Endothelial cell (in vitro differentiated cells): ENCODE measurements around the gene DDX20. TPM values are rescaled to one million over a fixed set of nuclear protein-coding genes. Genes with fewer than 3 reads are reported as not detected.

Source experiments
- DNase-seq: peaks from one replicate; pipeline ENCODE4 v3.0.0; 2021; ENCODE audit warnings: low spot score
- H3K27ac Mint-ChIP-seq: one replicate; pipeline ENCODE4 v1.8.0; 2021; ENCODE audit warnings: mixed read lengths, inconsistent platforms; ENCODE audit not compliant: unreplicated experiment
- H3K27me3 Mint-ChIP-seq: one replicate; pipeline ENCODE4 v1.8.0; 2021; ENCODE audit warnings: mild to moderate bottlenecking, moderate library complexity, mixed read lengths, inconsistent platforms; ENCODE audit not compliant: unreplicated experiment
- H3K36me3 Mint-ChIP-seq: one replicate; pipeline ENCODE4 v1.8.0; 2021; ENCODE audit warnings: mild to moderate bottlenecking, low read depth, mixed read lengths, inconsistent platforms; ENCODE audit not compliant: unreplicated experiment
- H3K4me1 Mint-ChIP-seq: one replicate; pipeline ENCODE4 v1.8.0; 2021; ENCODE audit warnings: mild to moderate bottlenecking, mixed read lengths, inconsistent platforms; ENCODE audit not compliant: unreplicated experiment
- H3K4me3 Mint-ChIP-seq: one replicate; pipeline ENCODE4 v1.8.0; 2021; ENCODE audit warnings: mild to moderate bottlenecking, mixed read lengths, inconsistent platforms; ENCODE audit not compliant: unreplicated experiment
- H3K9me3 Mint-ChIP-seq: one replicate; pipeline ENCODE4 v1.8.0; 2021; ENCODE audit warnings: mixed read lengths, inconsistent platforms; ENCODE audit not compliant: unreplicated experiment
- CTCF ChIP-seq: fragments of 200-600 bp; sonication (generic); IDR thresholded peaks from one replicate; pipeline ENCODE4 v1.5.0; 2021; ENCODE audit warnings: antibody characterized with exemption; ENCODE audit not compliant: unreplicated experiment
- total RNA-seq: library from RNA; stranded (reverse); fragmentation: NEBNext Ultra II Directional; extraction: Animal tissue kit (Norgen Biotek cat#: 25700); gene quantifications from one replicate; pipeline ENCODE4 v1.2.1, GENCODE V29; 2021; ENCODE audit not compliant: unreplicated experiment

Gene DDX20
- total RNA-seq, 1 donor from 2014 or later: 18.8 TPM

- Mint-ChIP-seq H3K4me3 (no peak overlapping the region), H3K27me3 (no peaks in the 10 kb centered on the region), H3K9me3 (no peaks in the 10 kb centered on the region), H3K4me1 (no peaks in the 10 kb centered on the region), H3K27ac (no peak overlapping the region), H3K36me3 (peaks cover 3% of the 10 kb centered on the region)
- DNase-seq: peak; percentile 10
- TF ChIP-seq CTCF: no peak
Observed at GRCh38 chr1:111801071-111801850, 45.6 kb downstream of the DDX20 start.

- H3K9me3 Mint-ChIP-seq: no peaks in the 10 kb centered on the region
- TF ChIP-seq CTCF: no peak
- H3K36me3 Mint-ChIP-seq: peaks cover 3% of the 10 kb centered on the region
- H3K27me3 Mint-ChIP-seq: no peaks in the 10 kb centered on the region
- DNase-seq: no peak
- no peak overlapping the region for H3K4me3 Mint-ChIP-seq
- no peak overlapping the region for H3K27ac Mint-ChIP-seq
- no peaks in the 10 kb centered on the region for H3K4me1 Mint-ChIP-seq
Observed at GRCh38 chr1:111802110-111802509, 46.4 kb downstream of the DDX20 start.

- H3K9me3 Mint-ChIP-seq: no peaks in the 10 kb centered on the region
- DNase-seq: no peak
- no peaks in the 10 kb centered on the region for H3K27me3 Mint-ChIP-seq
- no peaks in the 10 kb centered on the region for H3K4me1 Mint-ChIP-seq
- no peak for TF ChIP-seq CTCF
- H3K27ac Mint-ChIP-seq: no peak overlapping the region
- H3K4me3 Mint-ChIP-seq: no peak overlapping the region
- peaks cover 3% of the 10 kb centered on the region for H3K36me3 Mint-ChIP-seq
Observed at GRCh38 chr1:111802984-111803383, 47.3 kb downstream of the DDX20 start.

GRCh38 chr1:111803951-111804350 lies 48.2 kb downstream of the DDX20 start:
- Mint-ChIP-seq H3K27ac (no peak overlapping the region), H3K4me1 (no peaks in the 10 kb centered on the region), H3K9me3 (no peaks in the 10 kb centered on the region), H3K27me3 (no peaks in the 10 kb centered on the region), H3K36me3 (peaks cover 3% of the 10 kb centered on the region), H3K4me3 (no peak overlapping the region)
- no peak for DNase-seq
- no peak for TF ChIP-seq CTCF

GRCh38 chr1:111804776-111805175 lies 49.1 kb downstream of the DDX20 start:
- no peaks in the 10 kb centered on the region for H3K9me3 Mint-ChIP-seq
- H3K4me3 Mint-ChIP-seq: no peak overlapping the region
- no peaks in the 10 kb centered on the region for H3K27me3 Mint-ChIP-seq
- H3K36me3 Mint-ChIP-seq: no peaks in the 10 kb centered on the region
- H3K27ac Mint-ChIP-seq: no peak overlapping the region
- H3K4me1 Mint-ChIP-seq: no peaks in the 10 kb centered on the region
- TF ChIP-seq CTCF: no peak
- no peak for DNase-seq
